ENCODE data around the gene MTHFR. TPM values are rescaled to one million over a fixed set of nuclear protein-coding genes. Genes with fewer than 3 reads are reported as not detected.

Gene MTHFR
- total RNA-seq, 4 donors from 2014 or later = 18.6 to 46.7 (median 27.9) TPM

- Histone ChIP-seq H3K4me1 (peaks cover 0 to 59% (median 19%) of the 10 kb centered on the region in 3 donors), H3K9me3 (no peaks in the 10 kb centered on the region), H3K27me3 (no peaks in the 10 kb centered on the region), H3K36me3 (peaks cover 0 to 39% of the 10 kb centered on the region in 2 donors), H3K27ac (peak overlapping the region; percentile 93 to 99 (median 98)), H3K4me3 (peak overlapping the region; percentile 40 to 92)
- no peak for TF ChIP-seq POLR2A (IDR thresholded peaks at IDR 0.05)
- peak; percentile 12 for TF ChIP-seq POLR2AphosphoS5 (IDR thresholded peaks at IDR 0.05)
- TF ChIP-seq, protein P1, sequence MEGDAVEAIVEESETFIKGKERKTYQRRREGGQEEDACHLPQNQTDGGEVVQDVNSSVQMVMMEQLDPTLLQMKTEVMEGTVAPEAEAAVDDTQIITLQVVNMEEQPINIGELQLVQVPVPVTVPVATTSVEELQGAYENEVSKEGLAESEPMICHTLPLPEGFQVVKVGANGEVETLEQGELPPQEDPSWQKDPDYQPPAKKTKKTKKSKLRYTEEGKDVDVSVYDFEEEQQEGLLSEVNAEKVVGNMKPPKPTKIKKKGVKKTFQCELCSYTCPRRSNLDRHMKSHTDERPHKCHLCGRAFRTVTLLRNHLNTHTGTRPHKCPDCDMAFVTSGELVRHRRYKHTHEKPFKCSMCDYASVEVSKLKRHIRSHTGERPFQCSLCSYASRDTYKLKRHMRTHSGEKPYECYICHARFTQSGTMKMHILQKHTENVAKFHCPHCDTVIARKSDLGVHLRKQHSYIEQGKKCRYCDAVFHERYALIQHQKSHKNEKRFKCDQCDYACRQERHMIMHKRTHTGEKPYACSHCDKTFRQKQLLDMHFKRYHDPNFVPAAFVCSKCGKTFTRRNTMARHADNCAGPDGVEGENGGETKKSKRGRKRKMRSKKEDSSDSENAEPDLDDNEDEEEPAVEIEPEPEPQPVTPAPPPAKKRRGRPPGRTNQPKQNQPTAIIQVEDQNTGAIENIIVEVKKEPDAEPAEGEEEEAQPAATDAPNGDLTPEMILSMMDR (IDR thresholded peaks at IDR 0.05) = peak in 1 of 4 experiments; percentile 1
- ATAC-seq = no peak
- 0 to 4% methylated on average over 3 of the region's 6 CpGs for WGBS, 2 donors (ENCODE audit: low coverage in 1 of 2)
Observed at GRCh38 chr1:11802616-11802972, 3.2 kb downstream of the MTHFR start.

- H3K4me1 ChIP-seq = peaks cover 0 to 55% (median 10%) of the 10 kb centered on the region in 3 donors
Observed at GRCh38 chr1:11800756-11801433, 4.9 kb downstream of the MTHFR start.

DNA sequence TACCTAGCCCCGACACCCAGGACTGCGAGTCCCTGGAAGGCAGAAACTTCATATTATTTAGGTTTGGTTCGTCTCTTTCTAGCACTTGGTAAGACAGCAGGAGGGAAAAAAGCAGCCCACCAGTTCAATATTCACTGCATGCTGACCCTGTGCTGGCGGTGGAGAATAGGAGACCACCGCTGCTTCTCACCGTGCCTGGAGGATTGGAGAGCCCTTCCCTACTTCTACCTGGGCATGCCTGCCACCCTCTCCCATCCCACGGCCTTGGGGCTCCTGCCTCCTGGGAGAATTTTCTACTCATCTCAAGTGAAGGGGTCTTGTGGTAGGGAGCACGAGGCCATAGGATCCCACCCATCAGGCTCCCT is 5.4 kb downstream of the MTHFR start:
- ATAC-seq = no peak
- WGBS, 2 donors (ENCODE audit: low coverage in 1 of 2) = 80 to 100% methylated on average over 2 to 3 of the region's 8 CpGs
- peaks cover 0 to 50% of the 10 kb centered on the region in 2 donors for H3K36me3 ChIP-seq
- no peaks in the 10 kb centered on the region for H3K9me3 ChIP-seq
- H3K4me3 ChIP-seq = no peak overlapping the region
- H3K27ac ChIP-seq = peak overlapping the region in 2 of 4 donors; percentile 11 to 12
- peaks cover 0 to 55% (median 10%) of the 10 kb centered on the region in 3 donors for H3K4me1 ChIP-seq
- TF ChIP-seq, protein P1 (IDR thresholded peaks at IDR 0.05) = no peak
- TF ChIP-seq POLR2A (IDR thresholded peaks at IDR 0.05) (no peak), EP300 (IDR thresholded peaks at IDR 0.05) (no peak), POLR2AphosphoS5 (IDR thresholded peaks at IDR 0.05) (no peak)
- H3K27me3 ChIP-seq = no peaks in the 10 kb centered on the region

More at GRCh38 chr1:11800756-11801433, 4.9 kb downstream of the MTHFR start:
- no peak overlapping the region for H3K4me3 ChIP-seq
- no peaks in the 10 kb centered on the region for H3K27me3 ChIP-seq
- H3K36me3 ChIP-seq = peaks cover 0 to 45% of the 10 kb centered on the region in 2 donors
- TF ChIP-seq, protein P1 (IDR thresholded peaks at IDR 0.05) = no peak
- TF ChIP-seq POLR2AphosphoS5 (IDR thresholded peaks at IDR 0.05) (no peak), EP300 (IDR thresholded peaks at IDR 0.05) (no peak), POLR2A (IDR thresholded peaks at IDR 0.05) (no peak)
- no peak for ATAC-seq
- H3K9me3 ChIP-seq = no peaks in the 10 kb centered on the region
- 88 to 100% methylated on average over 1 to 6 of the region's 21 CpGs for WGBS, 2 donors (ENCODE audit: low coverage in 1 of 2)
- peak overlapping the region in 2 of 4 donors; percentile 93 to 99 for H3K27ac ChIP-seq

DNA sequence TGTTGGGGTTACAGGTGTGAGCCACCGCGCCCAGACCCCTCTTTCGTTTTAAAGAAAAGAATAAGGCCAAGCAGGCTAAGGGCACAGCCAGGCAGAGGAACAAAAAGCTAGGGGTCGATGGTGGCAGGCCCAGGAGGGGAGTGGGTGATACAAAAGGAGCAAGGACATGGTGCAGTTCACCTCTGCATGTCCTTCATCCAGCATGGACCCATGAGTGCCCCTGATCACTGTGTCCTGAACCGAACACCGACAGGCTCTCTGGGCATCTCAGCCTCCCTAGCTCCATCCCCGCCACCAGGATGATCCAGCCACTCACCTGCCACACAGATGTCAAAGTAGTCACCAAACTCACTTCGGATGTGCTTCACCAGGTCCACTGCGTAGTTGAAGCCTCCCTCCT is 5.9 kb downstream of the MTHFR start:
- Histone ChIP-seq H3K27ac (peak overlapping the region in 2 of 4 donors; percentile 11 to 12), H3K4me1 (peaks cover 0 to 52% (median 10%) of the 10 kb centered on the region in 3 donors), H3K36me3 (peaks cover 0 to 55% of the 10 kb centered on the region in 2 donors), H3K4me3 (no peak overlapping the region), H3K27me3 (no peaks in the 10 kb centered on the region), H3K9me3 (no peaks in the 10 kb centered on the region)
- WGBS, 2 donors (ENCODE audit: low coverage in 1 of 2) = 100% methylated on average over 2 of the region's 9 CpGs
- TF ChIP-seq POLR2AphosphoS5 (IDR thresholded peaks at IDR 0.05) (no peak), POLR2A (IDR thresholded peaks at IDR 0.05) (no peak), EP300 (IDR thresholded peaks at IDR 0.05) (no peak)
- TF ChIP-seq, protein P1 (IDR thresholded peaks at IDR 0.05) = no peak
- ATAC-seq = no peak

DNA sequence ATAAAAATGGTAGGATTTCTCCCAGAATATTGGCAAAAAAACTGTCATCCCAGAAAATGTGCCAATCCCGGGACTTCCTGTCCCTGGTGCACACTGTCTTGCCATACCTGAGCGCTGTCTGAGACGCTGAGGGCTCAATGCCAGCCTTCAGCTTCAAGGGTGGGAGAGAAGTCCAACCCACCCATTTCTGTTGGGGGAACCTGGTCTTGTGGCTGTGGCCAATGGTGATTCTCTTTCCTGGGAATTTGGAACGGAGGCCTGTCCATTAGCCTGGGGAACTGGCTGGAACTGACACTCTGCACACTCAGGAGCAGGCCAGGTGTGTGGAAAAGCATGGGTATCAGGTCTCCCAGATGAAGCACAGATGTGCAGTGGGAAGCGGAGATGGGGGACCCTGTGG is 6.7 kb downstream of the MTHFR start:
- Histone ChIP-seq H3K27ac (peak overlapping the region in 1 of 4 donors; percentile 45), H3K36me3 (peaks cover 0 to 63% of the 10 kb centered on the region in 2 donors), H3K4me3 (no peak overlapping the region), H3K4me1 (peaks cover 0 to 44% (median 4%) of the 10 kb centered on the region in 3 donors), H3K27me3 (no peaks in the 10 kb centered on the region), H3K9me3 (no peaks in the 10 kb centered on the region)
- WGBS, 2 donors (ENCODE audit: low coverage in 1 of 2) = 88 to 100% methylated on average over 3 to 4 of the region's 5 CpGs
- no peak for TF ChIP-seq POLR2AphosphoS5 (IDR thresholded peaks at IDR 0.05)
- no peak for ATAC-seq

Data from gastroesophageal sphincter (tissue), 4 donors.